LNCAP (cell line): ENCODE results near the gene RMI1.

Experiments used
- CTCF ChIP-seq: fragments of 450-650 bp; IDR thresholded peaks from 2 replicates; pipeline ENCODE4 v1.5.1; 2017; ENCODE audit warnings: mild to moderate bottlenecking

Gene RMI1

DNA sequence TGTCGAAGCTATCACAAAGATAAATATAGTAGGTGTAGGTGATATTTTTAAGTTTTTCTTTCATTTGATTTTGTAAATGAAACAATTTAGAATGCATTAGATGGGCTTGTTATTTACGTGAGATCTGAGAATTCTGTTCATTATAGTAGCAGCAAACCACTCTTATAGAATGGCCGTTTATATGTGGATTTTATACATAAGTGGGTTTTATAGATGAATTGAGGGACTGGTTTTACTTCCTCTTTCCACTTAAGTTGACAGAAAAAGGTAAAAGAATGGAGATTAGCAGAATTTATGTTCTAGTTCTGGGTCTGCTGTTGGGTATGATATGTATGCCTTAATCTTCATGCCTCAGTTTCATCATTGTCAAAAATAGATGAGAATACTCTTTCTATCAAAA, 5.6 kb downstream of the RMI1 start:
- TF ChIP-seq CTCF = no peak

DNA sequence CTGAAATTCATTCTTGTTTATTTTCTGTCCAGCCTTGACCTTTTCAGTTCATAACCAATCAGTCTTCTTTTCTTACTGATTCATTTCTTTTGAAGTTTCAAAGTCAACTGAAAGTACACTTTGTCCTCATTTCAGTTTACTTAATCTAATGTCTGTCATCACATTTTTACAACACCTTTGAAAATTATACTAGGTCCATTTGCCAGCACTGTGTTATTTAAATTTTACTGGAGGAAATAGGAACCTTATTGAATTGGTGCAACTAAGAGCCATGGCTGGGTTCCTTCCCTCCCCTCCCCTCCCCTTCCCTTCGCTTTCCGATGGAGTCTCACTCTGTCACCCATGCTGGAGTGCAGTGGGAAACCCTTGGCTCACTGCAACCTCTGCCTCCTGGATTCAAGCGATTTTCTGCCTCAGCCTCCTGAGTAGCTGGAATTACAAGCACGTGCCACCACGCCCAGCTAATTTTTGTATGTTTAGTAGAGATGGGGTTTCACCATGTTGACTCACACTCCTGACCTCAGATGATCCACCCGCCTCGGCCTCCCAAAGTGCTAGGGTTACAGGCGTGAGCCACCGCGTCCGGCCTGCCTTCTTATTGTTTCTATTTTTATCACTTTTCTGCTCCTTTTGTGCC, 6.3 kb downstream of the RMI1 start:
- TF ChIP-seq CTCF = no peak

DNA sequence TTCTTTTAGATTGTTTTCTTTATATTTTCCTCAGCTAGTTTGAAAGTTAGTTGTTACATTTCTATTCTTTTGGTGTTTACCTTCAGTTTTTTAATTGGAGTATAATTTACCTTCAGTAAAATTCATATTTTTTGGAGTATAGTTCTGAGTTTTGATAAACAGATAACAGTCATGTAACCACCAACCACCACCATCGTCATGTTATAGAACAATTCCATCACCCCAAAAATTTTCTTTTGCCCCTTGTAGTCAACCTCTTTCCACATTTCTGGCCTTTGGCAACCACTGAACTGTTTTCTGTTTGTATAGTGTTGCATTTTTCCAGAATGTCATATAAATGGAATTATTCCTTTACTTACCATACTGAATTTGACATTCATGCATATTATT, 6.8 kb downstream of the RMI1 start:
- no peak for TF ChIP-seq CTCF

GRCh38 chr9:83988411-83988810, 7.8 kb downstream of the RMI1 start:
- TF ChIP-seq CTCF = no peak

- no peak for TF ChIP-seq CTCF
Observed at GRCh38 chr9:83991355-83991754, 10.8 kb downstream of the RMI1 start.

DNA sequence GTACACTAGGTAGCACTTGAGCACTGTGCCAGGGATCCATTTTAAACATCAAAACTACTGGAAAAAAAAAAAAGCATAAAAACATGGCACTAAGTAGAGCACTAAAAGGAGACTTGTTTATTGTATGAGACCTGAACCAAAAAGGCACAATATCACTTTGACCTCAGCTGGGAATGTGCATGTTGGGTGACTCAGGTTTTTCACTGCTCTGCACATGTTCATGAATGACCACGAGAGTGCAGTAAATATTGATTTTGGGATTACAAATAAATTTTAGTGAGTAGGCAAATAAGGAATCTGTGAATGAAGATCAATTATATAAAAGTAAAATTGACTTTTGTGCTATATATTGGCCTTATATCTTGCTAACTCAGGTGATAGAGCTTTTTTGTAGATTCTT, 11.8 kb downstream of the RMI1 start:
- TF ChIP-seq CTCF = peak; percentile 38

DNA sequence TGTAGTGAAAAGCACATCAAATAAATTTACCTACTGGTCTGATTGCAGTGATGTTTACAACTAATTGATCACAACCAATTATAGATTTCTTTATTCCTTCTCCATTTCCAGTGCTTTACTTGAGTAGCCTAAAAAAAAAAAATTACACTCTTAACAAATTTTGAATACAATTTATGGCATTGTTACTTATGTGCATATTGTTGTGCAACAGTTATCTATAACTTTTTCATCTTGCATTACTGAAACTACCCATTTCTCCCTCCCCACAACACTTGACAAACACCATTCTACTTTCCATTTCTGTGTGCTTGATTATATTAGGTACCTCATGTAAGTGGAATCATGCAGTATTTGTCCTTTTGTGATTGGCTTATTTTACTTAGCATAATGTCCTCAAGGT, 12.3 kb downstream of the RMI1 start:
- no peak for TF ChIP-seq CTCF

DNA sequence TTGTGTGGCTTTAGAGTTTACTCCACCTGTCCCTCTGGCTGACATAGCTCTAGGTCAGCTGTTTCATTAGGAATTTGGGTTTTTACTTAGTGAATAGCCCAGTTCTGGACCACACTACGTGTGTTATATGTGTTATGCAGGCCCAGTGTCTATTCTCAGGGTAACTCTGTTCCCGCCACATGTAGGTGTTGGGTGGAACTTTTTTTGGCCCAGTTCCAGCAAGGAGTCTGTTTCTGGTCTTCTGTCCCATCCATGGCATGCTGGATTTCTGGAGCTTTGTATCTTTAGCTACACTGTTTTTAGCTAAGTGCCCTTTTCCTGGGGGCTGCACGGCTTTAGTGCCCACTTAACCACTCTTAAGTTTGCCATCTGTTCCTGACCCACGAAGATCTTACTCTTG, 15.5 kb downstream of the RMI1 start:
- no peak for TF ChIP-seq CTCF
